ENCODE data around the gene TXNRD1.

TXNRD1 gene

DNA sequence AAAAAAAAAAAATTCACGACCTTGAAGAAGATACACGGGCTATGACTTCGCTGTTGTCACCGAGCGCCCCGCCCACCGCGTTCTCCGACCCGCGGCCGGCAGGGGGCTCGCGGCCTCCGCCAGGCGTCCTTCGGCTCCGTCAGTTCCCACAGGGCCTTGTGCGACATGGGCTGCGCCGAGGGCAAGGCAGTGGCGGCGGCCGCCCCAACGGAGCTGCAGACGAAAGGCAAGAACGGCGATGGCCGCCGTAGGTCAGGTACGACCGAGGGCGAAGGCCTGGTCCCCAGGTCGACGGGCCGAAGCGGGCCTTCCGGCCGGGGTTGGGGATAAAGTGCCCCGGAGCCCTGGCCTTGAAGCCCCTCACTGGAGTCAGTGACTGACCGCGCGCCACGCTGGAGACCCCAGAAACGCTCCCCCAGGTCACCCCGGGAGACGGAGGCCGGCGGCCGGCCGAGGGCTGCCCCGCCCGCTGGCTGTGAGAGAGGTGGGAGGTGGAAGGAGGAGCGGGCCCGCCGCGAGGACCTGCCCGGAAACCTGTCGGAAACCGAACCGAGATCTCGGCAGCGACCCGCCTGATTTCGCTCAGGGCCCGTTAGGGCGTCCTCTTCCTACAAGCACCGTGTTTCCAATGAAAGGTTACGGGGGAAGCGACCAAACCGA lies at the start of gene TXNRD1:
Gene TXNRD1 (plus strand): TSS at position 142 of the 660 bp plus-strand sequence. CDS start 24 bp downstream, at position 166.
- TF ChIP-seq, protein P1, sequence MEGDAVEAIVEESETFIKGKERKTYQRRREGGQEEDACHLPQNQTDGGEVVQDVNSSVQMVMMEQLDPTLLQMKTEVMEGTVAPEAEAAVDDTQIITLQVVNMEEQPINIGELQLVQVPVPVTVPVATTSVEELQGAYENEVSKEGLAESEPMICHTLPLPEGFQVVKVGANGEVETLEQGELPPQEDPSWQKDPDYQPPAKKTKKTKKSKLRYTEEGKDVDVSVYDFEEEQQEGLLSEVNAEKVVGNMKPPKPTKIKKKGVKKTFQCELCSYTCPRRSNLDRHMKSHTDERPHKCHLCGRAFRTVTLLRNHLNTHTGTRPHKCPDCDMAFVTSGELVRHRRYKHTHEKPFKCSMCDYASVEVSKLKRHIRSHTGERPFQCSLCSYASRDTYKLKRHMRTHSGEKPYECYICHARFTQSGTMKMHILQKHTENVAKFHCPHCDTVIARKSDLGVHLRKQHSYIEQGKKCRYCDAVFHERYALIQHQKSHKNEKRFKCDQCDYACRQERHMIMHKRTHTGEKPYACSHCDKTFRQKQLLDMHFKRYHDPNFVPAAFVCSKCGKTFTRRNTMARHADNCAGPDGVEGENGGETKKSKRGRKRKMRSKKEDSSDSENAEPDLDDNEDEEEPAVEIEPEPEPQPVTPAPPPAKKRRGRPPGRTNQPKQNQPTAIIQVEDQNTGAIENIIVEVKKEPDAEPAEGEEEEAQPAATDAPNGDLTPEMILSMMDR (IDR thresholded peaks at IDR 0.05; ENCODE audit: low read depth, low read length, missing control alignments): peak; percentile 77
- DNase-seq (ENCODE audit: low read depth): peak; percentile 26
- H3K4me3 ChIP-seq (ENCODE audit: low read depth, low read length): peak within 1 kb of the TSS; percentile 58

DNA sequence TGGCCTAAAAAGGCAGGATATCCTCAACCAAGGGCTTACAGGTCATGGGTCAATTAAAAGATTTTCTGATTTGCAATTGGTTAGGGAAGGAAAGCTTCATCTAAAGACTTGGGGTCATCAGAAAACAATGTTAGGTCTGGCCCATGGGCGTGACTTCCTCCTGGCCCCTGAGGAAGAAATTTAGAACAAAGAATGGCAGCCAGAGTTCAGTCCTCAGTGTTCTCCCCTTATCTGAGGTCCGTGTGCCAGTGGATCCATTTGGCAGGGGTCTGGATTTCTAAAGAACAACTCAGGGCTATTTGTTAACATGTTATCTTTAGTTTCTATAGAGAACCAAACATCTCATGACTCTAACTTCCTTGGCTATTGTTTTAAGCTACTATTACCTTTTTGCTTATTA lies 49.8 kb upstream of the TXNRD1 start:
- TF ChIP-seq, protein P1 (IDR thresholded peaks at IDR 0.05; ENCODE audit: low read depth, low read length, missing control alignments): no peak
- no peak for DNase-seq (ENCODE audit: low read depth)
- no peak overlapping the region for H3K4me3 ChIP-seq (ENCODE audit: low read depth, low read length)

DNA sequence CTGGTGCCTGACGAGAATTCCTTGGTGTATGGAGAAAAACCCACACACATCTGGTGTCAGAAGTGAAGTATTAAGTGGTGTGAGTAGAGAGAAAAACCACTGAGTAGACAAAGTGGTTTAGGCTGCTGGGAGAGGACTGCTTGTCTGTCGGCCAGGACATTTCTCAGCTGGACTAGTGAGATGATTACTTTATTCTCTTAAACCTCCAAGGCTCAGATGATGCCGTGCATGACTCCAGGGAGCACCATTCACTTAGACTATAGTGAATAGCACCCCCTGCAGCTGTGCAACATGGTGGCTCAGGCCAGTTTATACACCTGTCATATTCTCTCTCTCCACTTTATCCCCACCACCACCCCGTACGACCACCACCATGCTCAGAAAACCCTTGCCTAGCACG lies 49.1 kb upstream of the TXNRD1 start:
- DNase-seq (ENCODE audit: low read depth): no peak
- H3K4me3 ChIP-seq (ENCODE audit: low read depth, low read length): no peak overlapping the region
- TF ChIP-seq, protein P1 (IDR thresholded peaks at IDR 0.05; ENCODE audit: low read depth, low read length, missing control alignments): no peak

DNA sequence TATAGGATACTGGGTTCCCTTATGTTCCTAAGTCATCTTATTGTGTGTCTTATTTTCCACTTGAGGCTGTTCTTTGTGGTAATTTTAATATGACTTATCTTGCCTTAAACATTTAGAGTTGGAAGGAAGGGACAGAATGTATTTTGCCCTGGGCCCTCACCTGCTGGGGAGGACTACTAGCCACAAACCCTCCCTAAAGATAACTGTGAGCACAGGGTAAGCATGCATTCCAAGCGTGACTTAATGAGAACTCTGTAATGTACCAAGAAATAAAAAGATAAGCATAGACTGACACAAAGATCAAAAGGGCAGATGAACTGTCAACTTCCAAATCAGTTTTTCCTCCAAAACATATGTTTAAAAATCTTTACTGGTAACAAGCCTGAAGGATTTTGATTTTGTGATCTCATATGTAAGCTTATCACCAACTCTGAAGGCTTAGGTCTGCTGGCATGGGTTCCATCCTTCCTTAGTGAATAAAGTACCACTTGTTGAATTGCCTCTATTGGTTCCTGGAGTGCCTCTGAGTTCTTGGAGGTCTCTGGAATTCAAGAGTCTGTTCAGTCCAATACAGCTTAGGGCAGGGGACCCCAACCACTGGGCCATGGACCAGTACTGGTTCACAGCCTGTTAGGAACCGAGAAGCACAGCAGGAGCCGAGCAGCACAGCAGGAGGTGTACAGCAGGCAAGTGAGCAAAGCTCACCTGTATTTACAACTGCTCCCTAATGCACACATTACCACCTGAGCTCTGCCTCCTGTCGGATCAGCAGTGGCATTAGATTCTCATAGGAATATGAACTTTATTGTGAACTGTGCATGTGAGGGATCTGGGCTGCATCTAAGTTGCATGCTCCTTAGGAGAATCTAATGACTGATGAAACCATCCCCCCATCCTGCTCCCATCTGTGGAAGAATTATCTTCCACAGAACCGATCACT lies 47.8 kb upstream of the TXNRD1 start:
- TF ChIP-seq, protein P1 (IDR thresholded peaks at IDR 0.05; ENCODE audit: low read depth, low read length, missing control alignments): no peak
- no peak overlapping the region for H3K4me3 ChIP-seq (ENCODE audit: low read depth, low read length)
- no peak for DNase-seq (ENCODE audit: low read depth)

DNA sequence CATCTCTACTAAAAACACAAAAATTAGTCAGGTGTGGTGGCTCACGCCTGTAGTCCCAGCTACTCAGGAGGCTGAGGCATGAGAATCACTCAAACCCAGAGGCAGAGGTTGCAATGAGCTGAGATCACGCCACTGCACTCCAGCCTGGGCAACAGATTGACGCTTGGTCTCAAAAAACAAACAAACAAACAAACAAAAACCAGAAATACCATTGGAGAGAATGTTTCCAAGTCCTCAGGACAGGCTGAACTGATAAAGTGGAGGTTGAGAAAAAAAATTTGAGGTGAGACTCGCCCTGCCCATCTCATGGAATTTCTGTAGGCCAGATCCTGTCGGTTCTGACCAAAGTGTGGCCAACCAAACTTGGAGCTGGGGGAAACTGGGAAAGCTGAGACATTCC lies 47.0 kb upstream of the TXNRD1 start:
- H3K4me3 ChIP-seq (ENCODE audit: low read depth, low read length): no peak overlapping the region
- DNase-seq (ENCODE audit: low read depth): no peak
- TF ChIP-seq, protein P1 (IDR thresholded peaks at IDR 0.05; ENCODE audit: low read depth, low read length, missing control alignments): no peak

DNA sequence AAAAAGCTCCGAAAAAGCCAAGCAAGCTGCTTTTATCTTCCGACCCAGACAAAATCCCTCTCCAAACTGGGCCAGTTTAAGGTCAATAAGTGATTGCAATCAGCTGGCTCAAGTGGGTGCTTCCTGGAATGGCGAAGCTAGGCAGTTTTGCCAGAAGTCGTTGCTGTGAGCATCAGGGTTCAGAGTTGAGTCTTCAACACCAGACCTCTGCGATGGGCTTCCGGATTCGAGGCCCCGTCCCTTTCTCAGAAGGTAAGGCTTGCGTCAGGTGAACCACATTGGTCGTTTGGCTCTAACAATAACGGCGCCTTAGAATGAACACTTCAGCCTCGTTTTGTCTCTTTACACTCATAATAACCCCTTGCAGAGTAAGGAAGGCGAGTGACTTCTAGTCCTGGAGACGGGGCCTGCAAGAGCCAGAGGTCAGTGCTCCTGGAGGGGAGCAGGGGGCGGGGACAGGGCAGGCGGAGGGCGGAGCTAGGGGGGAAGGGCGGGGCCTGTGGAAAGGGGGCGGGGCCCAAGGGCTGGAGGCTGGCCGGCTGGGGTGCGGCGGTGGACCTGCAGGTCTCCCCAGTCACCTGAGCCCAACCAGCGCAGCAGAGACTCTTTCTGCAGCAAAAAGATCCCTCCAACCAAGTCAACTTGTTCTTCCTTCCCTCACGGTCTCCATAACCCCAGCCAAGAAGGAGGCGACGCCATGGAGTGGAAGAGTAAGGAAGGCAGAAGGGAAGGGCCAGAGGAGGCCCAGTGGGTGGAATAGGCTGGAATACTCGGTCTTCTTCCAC lies 43.6 kb upstream of the TXNRD1 start:
- DNase-seq (ENCODE audit: low read depth): no peak
- no peak overlapping the region for H3K4me3 ChIP-seq (ENCODE audit: low read depth, low read length)
- TF ChIP-seq, protein P1 (IDR thresholded peaks at IDR 0.05; ENCODE audit: low read depth, low read length, missing control alignments): no peak
